ENCODE measurements around the gene H1-8. TPM values are rescaled to one million over a fixed set of nuclear protein-coding genes. Genes with fewer than 3 reads are reported as not detected.
A peak's percentile ranks its signal among the peaks of the same experiment; 100 is the strongest.

The H1-8 gene
- total RNA-seq, 1 donor from 2014 or later: not detected

DNA sequence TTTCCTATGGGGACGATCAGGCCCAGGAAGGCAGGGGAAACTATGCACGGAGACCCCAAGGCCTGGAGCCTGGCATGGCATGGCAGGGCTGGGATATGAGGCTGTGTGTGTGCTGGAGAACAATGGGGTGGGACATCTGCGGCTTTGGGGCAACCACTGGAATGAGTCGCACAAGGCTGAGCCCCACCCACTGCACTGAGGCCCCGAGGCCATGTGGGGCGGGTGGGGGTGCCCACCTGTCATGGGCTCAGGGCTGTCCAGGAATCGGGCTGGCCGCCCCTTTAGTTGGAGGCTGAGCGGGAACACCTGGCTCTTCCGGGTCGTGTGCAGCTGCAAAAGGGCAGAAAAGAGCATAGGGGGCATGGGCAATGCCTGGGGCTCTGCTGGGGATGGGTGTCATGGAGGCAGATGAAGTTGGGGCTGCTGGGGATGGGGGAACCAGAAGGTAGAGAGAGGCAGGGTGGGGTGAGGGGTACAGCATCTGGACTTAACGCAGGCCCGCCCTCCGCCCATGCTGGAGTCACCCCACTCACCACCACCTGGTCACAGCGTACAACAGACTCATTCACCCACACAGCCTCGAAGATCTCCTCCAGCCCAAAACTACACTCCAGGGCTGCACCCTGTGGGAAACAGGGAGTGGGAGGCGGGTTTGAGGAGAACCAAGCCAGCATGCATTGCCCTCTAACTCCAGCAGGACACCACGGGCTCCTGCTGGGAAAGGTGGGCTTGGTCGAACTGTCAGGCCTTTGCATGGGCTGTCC is 32.4 kb downstream of the H1-8 start:
- DNase-seq: no peak

DNA sequence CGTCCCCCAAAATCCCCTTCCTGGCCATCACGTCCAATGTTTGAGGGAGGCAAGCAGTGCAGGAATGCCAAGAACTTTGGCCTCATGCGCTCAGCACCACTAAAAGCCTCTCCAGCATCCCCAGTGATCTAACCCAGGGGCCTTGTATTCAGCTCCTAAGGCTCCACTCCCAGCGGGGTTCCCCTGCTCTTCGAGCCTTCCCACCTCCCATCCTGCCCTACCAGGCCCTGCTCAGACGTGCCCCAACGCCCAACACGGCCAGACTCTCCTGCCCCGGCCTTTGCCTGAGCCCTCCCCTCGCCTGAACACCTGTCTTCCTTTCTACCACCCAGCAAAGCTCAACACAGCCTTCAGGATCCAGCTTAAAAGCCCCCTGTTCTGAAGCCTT is 33.0 kb downstream of the H1-8 start:
- no peak for DNase-seq

- no peak for DNase-seq
Observed at GRCh38 chr3:129576514-129577352, 33.8 kb downstream of the H1-8 start.

DNA sequence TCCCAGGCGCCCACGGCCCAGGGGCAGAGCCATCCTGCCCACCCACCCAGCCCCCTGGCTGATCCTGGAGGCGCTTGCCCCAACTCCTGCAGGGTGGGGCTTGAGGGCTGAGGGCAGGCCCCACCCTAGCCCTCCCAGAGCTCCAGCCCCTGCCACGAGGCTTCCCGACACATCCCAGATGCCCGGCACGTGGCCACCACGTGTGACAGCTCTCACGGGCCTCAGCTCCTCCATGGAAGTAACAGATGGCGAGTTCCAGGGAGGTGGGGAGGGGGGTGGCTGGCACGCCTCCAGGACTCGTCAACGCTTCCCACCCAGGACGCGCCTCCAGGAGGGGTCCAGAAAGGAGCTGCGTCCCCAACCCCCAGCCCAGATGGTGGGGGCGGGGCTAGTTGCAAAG is 34.4 kb downstream of the H1-8 start:
- no peak for DNase-seq

- DNase-seq: no peak
Observed at GRCh38 chr3:129577925-129578786, 35.2 kb downstream of the H1-8 start.

GRCh38 chr3:129579991-129580390 is 37.0 kb downstream of the H1-8 start:
- DNase-seq: no peak

GRCh38 chr3:129581623-129582022 is 38.6 kb downstream of the H1-8 start:
- no peak for DNase-seq

GRCh38 chr3:129582799-129583198 is 39.8 kb downstream of the H1-8 start:
- no peak for DNase-seq

- no peak for DNase-seq
Observed at GRCh38 chr3:129583289-129583688, 40.3 kb downstream of the H1-8 start.

- DNase-seq: no peak
Observed at GRCh38 chr3:129584631-129585030, 41.7 kb downstream of the H1-8 start.

DNA sequence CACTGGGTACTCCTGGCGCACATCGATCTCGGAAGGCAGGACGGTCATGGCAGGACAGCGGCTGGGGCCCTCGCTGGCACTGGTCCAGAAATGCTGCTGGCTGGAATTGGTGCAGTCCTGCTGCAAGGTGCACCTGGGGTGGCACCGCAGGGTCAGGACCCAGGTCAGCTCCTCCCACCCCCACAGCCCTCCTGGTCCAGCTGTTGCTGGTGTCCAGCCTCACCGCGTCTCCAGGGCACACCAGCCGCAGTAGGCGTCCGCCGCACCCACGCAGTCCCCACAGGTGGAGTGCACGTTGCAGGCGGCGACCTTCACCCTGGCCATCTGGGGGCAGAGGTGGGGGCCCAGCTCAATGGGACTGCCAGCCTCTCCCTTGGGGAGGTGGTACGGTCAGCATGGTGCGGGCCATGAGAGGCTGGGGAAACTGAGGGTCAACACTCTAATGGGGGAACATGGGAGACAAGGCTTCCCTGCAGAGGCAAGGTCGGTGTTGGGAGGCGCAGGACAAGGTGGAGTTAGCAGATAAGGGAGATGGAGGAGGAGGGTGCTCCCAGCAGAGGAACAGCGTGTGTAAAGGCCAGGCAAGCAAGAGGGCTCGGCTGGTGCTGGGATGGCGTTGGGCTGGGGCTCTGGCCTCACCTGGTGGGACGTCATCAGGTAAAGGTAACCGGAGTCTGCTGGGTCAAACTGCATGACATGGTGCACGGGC is 43.1 kb downstream of the H1-8 start:
- no peak for DNase-seq

GRCh38 chr3:129586746-129587430 is 43.9 kb downstream of the H1-8 start:
- no peak for DNase-seq

GRCh38 chr3:129587566-129588210 is 44.7 kb downstream of the H1-8 start:
- no peak for DNase-seq

GRCh38 chr3:129590215-129590614 is 47.2 kb downstream of the H1-8 start:
- no peak for DNase-seq

DNA sequence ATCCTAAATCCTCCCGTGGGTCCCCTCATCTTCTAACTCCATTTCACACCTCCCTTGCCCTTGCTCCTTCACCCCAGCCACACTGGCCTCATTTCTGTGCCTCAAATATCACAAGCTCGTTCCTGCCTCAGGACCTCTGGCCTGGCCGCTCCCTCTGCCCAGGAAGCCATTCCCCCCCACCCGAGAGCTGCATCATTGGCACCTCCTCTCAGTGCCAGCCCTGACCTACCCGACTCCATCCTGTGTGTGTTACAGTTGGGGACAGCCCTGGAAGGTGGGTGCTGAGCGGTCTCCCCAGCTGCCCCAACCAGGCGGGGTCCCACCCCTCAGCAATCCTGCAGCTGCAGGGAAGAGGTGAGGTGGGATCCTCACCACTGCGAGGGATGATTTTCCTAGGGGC is 49.0 kb downstream of the H1-8 start:
- DNase-seq: no peak

- DNase-seq: peak; percentile 25
Observed at GRCh38 chr3:129592381-129593131, 49.6 kb downstream of the H1-8 start.

DNA sequence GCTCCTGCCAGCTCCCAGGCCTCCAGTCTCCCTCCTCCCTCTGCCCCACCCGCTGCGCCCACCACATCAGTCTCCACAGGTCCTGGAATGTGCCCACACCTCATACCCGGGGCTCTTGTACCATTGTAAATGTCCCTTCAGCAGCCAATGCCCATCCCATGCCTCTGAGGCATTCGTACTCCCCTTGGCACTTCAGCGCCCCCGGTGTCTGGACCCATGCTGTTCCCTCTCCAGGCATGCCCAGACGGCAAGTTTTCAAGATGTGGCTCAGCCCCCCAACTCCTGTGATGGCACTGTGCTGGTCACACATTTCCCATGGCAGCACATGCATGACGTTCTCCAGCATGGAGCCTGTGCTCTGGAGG is 50.2 kb downstream of the H1-8 start:
- no peak for DNase-seq

DNA sequence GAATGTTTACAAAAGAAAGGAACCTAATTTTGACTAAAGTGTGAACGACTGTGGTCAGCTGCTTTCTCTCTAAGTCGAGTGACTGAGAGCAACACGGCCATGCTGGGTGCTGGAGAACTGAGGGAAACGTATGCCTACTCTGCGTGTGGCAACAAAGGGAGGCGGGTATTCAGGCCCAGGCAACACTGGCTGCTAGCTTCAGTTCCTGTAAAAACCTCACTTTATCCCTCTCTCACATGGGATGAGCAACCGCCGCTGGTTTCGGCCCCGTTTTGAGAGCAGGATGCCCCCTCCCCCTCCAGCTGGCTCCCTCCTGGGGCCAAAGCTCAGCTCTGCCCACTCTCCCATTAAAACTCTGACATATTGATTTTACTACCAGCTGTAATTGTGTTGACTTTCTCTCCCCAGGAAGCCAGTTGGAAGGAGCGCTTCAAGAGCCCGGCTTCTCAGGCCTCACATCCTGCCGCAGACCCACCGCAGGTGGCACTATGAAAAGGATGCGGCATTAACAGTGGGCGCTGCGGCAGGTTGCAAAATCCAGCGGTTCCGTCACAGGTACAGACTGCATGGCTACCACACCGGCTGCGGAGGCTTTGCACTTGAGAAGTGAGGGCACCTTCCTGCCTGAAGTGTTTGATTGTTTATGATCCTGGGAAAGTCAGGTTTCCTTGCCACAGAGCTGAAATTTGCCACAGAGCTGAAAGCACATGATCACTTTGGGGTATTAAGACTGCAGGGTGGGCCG is 50.8 kb downstream of the H1-8 start:
- DNase-seq: no peak

GRCh38 chr3:129594409-129594808 is 51.4 kb downstream of the H1-8 start:
- no peak for DNase-seq

All from occipital lobe (tissue), 2 donors.